ENCODE measurements around the gene FOXL3. TPM values are rescaled to one million over a fixed set of nuclear protein-coding genes. Genes with fewer than 3 reads are reported as not detected.

FOXL3 gene
- total RNA-seq, 3 donors from 2014 or later (not counting 1 experiment from before 2014, with no cell fraction given) = not detected

DNA sequence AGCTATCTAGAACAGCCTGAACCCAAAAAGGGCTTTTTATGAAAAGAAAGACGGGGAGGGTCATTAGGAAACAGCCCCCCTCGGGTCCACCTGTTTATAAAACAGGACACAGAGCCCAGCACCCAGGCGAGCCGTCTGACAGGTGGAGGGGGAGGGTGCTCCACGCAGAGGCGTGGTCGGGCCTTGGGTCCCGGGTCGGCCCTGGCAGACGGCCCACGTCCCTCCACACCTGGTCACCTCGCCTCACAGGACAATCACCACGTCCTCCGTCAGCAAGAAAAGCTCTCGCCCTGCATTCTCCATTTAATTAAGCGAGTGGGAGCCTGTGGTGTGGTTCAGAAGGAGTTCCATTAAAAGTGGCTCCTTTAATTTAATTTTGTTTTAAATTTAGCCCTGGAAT lies 42.3 kb upstream of the FOXL3 start:
- no peaks in the 10 kb centered on the region for H3K9me3 Mint-ChIP-seq
- Histone ChIP-seq H3K36me3 (ENCODE audit: control insufficient read depth, insufficient read depth, low read length) (no peaks in the 10 kb centered on the region), H3K27ac (ENCODE audit: low read length) (no peak overlapping the region), H3K4me1 (ENCODE audit: control insufficient read depth, insufficient read depth, low read length) (no peaks in the 10 kb centered on the region), H3K4me3 (ENCODE audit: low read length) (no peak overlapping the region), H3K9me3 (ENCODE audit: control insufficient read depth, insufficient read depth, low read length) (no peaks in the 10 kb centered on the region), H3K27me3 (ENCODE audit: control insufficient read depth, insufficient read depth, low read length) (no peaks in the 10 kb centered on the region)
- H3K27me3 Mint-ChIP-seq (ENCODE audit: low read depth in 2 of 2) = no peaks in the 10 kb centered on the region
- H3K4me1 Mint-ChIP-seq = no peaks in the 10 kb centered on the region
- H3K4me3 Mint-ChIP-seq = no peak overlapping the region
- intact Hi-C loops (cut with micrococcal nuclease) = no loop called here
- H3K36me3 Mint-ChIP-seq = no peaks in the 10 kb centered on the region
- 90% methylated on average over 16 of the region's 16 CpGs for WGBS (ENCODE audit: insufficient coverage)
- DNase-seq (no peak), ATAC-seq (no peak)
- TF ChIP-seq CTCF (IDR thresholded peaks at IDR 0.05) = no peak
- no peak overlapping the region for H3K27ac Mint-ChIP-seq

- intact Hi-C loops (cut with micrococcal nuclease) = no loop called here
- no peak for TF ChIP-seq CTCF (IDR thresholded peaks at IDR 0.05)
These were observed 41.1 kb upstream of the FOXL3 start for GRCh38 chr7:248732-249435.

DNA sequence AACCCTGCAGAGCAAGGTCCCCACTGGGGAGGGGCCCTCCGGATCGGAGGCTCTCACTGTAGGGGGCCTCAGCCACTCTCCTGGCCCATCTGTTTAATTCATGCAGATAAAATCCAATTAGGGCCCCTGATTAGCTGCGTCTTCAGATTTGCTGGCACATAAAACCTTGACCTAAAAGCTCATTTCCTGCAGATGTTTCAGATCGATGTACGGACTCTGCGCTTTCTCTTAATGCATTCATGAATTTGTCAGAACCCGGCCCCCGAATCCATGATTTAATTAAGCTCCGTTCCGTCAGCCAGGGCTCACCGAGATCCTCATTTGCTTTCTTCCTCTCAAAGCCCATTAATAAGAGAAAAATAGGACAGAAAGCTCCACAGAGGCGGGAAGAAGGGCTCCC lies 40.0 kb upstream of the FOXL3 start:
- 89% methylated on average over 12 of the region's 12 CpGs for WGBS (ENCODE audit: insufficient coverage)
- TF ChIP-seq CTCF (IDR thresholded peaks at IDR 0.05) = no peak
- Mint-ChIP-seq H3K9me3 (no peaks in the 10 kb centered on the region), H3K27me3 (ENCODE audit: low read depth in 2 of 2) (no peaks in the 10 kb centered on the region), H3K27ac (no peak overlapping the region), H3K36me3 (no peaks in the 10 kb centered on the region), H3K4me1 (no peaks in the 10 kb centered on the region), H3K4me3 (no peak overlapping the region)
- H3K36me3 ChIP-seq (ENCODE audit: control insufficient read depth, insufficient read depth, low read length) = no peaks in the 10 kb centered on the region
- ATAC-seq = no peak
- H3K4me3 ChIP-seq (ENCODE audit: low read length) = no peak overlapping the region
- no peak overlapping the region for H3K27ac ChIP-seq (ENCODE audit: low read length)
- H3K9me3 ChIP-seq (ENCODE audit: control insufficient read depth, insufficient read depth, low read length) = no peaks in the 10 kb centered on the region
- no peaks in the 10 kb centered on the region for H3K4me1 ChIP-seq (ENCODE audit: control insufficient read depth, insufficient read depth, low read length)
- no peaks in the 10 kb centered on the region for H3K27me3 ChIP-seq (ENCODE audit: control insufficient read depth, insufficient read depth, low read length)
- intact Hi-C loops (cut with micrococcal nuclease) = no loop called here
- DNase-seq = no peak

More at GRCh38 chr7:248732-249435, 41.1 kb upstream of the FOXL3 start:
- no peak overlapping the region for H3K4me3 Mint-ChIP-seq
- Histone ChIP-seq H3K9me3 (ENCODE audit: control insufficient read depth, insufficient read depth, low read length) (no peaks in the 10 kb centered on the region), H3K4me3 (ENCODE audit: low read length) (no peak overlapping the region), H3K4me1 (ENCODE audit: control insufficient read depth, insufficient read depth, low read length) (no peaks in the 10 kb centered on the region), H3K27me3 (ENCODE audit: control insufficient read depth, insufficient read depth, low read length) (no peaks in the 10 kb centered on the region), H3K27ac (ENCODE audit: low read length) (no peak overlapping the region), H3K36me3 (ENCODE audit: control insufficient read depth, insufficient read depth, low read length) (no peaks in the 10 kb centered on the region)
- no peaks in the 10 kb centered on the region for H3K9me3 Mint-ChIP-seq
- no peak overlapping the region for H3K27ac Mint-ChIP-seq
- DNase-seq = no peak
- ATAC-seq = no peak
- no peaks in the 10 kb centered on the region for H3K4me1 Mint-ChIP-seq
- H3K36me3 Mint-ChIP-seq = no peaks in the 10 kb centered on the region
- no peaks in the 10 kb centered on the region for H3K27me3 Mint-ChIP-seq (ENCODE audit: low read depth in 2 of 2)
- 82% methylated on average over 20 of the region's 20 CpGs for WGBS (ENCODE audit: insufficient coverage)

DNA sequence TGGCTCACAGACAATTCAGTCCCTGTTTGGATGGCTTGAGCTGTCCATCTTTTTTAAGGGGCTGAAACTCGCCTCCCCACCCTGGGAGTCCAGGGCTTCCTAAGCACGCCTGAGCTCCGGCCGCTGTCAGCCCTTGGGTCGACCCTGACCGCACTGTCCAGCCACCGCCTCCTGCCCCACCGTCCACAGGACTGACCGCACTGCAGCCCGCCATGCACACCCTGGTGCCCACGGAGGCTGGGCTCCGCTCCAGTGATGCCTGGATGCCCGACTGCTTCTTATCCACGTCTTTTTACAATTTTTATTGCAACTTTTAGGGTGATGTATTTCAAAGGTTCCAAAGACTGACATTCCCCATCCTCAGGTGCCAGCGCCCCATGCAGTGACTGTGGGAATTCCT lies 39.4 kb upstream of the FOXL3 start:
- no peak for ATAC-seq
- 94% methylated on average over 15 of the region's 15 CpGs for WGBS (ENCODE audit: insufficient coverage)
- TF ChIP-seq CTCF (IDR thresholded peaks at IDR 0.05) = no peak
- no peaks in the 10 kb centered on the region for H3K9me3 Mint-ChIP-seq
- H3K27me3 Mint-ChIP-seq (ENCODE audit: low read depth in 2 of 2) = no peaks in the 10 kb centered on the region
- no peak overlapping the region for H3K27ac Mint-ChIP-seq
- H3K4me1 ChIP-seq (ENCODE audit: control insufficient read depth, insufficient read depth, low read length) = no peaks in the 10 kb centered on the region
- DNase-seq = no peak
- no peaks in the 10 kb centered on the region for H3K9me3 ChIP-seq (ENCODE audit: control insufficient read depth, insufficient read depth, low read length)
- H3K27ac ChIP-seq (ENCODE audit: low read length) = no peak overlapping the region
- intact Hi-C loops (cut with micrococcal nuclease) = no loop called here
- no peaks in the 10 kb centered on the region for H3K27me3 ChIP-seq (ENCODE audit: control insufficient read depth, insufficient read depth, low read length)
- no peak overlapping the region for H3K4me3 ChIP-seq (ENCODE audit: low read length)
- H3K36me3 Mint-ChIP-seq = no peaks in the 10 kb centered on the region
- no peak overlapping the region for H3K4me3 Mint-ChIP-seq
- H3K4me1 Mint-ChIP-seq = no peaks in the 10 kb centered on the region
- no peaks in the 10 kb centered on the region for H3K36me3 ChIP-seq (ENCODE audit: control insufficient read depth, insufficient read depth, low read length)
